IPS-NIHi7 (cell line): ENCODE data around the gene SLC1A2.

Experiments used
- DNase-seq: peaks from one replicate; pipeline ENCODE4 v3.0.0; 2012; ENCODE audit warnings: mixed read lengths; ENCODE audit errors: extremely low spot score

The SLC1A2 gene

DNA sequence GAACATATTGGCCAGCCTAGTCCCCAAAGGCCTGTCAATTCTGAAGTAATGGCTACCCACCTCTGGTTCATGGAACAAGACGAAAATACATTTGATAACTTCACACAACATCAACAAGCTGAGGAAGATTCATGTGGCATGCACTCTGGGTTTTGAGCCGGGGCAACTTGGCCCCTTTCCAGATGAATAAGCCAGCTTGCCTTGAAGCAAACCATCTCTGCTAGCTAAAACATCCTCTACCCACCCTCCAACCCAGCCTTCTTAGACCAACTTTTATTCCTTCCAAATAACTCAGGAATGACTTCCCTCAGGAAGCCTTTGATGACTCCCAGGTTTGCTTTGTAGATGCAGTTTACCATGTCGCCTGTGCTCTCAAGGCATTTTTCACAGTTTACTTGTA lies 94.4 kb downstream of the SLC1A2 start:
- no peak for DNase-seq

GRCh38 chr11:35324183-35324886 lies 95.0 kb downstream of the SLC1A2 start:
- no peak for DNase-seq

- no peak for DNase-seq
Measured at GRCh38 chr11:35323076-35323868, 96.1 kb downstream of the SLC1A2 start.

DNA sequence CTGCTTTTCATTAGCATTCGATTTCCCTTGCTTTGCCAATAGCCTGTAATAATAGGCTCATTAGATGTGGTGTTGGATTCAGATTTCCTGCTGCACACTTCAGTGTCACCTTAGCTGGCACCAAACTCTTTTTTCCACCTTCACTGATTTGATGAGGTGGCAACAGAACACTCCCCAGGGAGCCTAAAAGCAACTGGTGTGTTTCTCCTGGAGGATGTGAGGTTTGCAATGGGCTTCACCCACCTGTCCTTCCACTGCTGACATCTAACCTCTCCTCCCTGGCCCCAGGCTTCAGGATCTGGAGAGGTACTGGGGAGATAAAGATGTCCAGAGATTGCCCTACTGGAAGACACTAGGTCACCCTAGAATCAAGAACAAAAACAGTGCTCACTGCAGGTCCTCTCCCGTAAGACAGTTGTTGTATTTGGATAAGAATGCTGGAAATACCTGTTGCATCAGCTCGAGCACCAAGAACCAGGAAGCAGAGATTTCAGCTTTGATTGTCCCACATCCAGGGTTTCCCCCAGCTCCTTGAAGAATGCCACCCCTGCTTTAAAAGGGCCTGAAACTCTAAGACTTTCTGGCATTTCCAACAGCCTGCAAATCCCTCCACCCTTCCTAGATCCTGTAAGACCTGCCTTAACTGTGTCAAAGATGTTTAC lies 96.9 kb downstream of the SLC1A2 start:
- no peak for DNase-seq

DNA sequence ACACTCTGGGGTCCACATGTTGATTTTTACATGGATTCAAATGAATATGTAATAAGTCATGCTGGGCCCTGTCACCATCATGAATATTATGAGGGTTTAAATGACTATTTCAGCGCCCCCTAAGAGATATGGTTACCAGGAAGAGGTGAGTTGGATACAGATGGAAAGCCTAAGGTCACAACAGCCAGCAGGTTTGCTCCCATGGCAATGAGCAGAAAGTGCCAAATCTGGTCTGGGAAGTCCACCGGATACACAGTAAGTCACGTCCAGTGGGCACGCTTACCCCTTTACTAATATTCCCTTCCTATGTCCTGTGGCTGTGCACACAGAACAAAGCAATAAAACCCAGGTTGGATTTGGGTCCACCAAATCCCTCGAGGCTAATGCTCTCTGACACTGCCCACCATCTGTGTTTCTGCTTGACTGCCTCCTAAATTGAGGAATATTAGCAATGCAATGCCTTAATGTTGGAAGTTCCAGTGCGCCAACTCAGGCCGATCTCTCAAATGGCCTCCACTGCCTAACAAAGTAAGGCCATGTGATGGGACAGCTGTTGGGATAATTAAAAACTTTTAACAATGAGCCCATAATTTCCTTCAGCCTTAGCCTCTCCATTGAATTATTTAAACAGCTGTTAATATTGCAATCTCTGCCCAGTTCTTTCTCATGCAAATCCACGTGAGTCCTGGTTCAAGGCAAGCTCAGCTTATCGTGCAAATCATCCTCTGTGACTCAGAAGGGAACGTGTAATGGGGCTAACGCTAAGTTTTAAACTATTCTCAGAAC lies 97.6 kb downstream of the SLC1A2 start:
- no peak for DNase-seq

- DNase-seq = no peak
Measured at GRCh38 chr11:35321111-35321510, 98.2 kb downstream of the SLC1A2 start.

DNA sequence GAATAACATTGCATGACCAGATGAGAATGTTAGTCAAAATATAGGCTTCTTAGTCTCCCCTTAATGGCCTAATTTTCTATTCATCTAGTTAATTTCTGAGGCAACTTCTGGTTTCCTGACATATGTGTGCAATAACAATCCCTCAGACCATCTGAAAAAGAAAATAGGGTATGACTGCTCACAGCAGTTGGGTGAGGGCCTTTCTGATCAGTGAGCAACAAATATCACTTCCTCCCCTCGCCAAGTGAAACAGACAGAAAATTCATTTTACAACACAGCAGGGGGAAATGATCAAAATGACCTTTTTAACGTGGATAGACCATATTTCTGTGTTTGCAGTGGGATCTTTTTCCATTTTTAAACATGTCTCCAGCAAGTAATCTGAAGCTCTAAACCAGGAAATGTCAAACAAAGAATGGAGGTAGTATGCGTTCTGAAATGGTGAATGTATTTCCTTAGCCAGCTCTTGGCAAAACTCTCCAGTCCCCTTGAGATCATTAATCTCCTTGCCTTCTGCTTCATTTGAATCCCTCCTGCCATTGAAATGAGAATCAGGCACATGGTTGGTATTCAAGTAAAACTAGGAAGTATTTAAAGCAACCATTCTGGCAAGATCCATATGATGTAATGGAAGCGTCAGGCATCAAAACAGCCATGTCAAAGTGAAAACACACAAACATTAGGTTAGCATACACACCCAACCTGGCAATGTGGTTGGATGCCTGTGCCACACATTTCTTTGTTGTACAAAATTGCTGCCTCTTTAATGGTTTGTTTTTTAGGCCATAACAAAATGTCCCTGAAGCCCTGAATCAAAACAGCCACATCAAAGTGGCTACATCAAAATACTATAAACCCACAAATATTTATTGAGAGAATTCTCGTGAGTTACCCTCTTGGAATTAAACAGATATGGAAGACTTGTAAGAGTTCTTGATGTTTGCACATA lies 100.1 kb downstream of the SLC1A2 start:
- DNase-seq = no peak

GRCh38 chr11:35318309-35318708 lies 101.0 kb downstream of the SLC1A2 start:
- DNase-seq = no peak

GRCh38 chr11:35317253-35317652 lies 102.1 kb downstream of the SLC1A2 start:
- no peak for DNase-seq

GRCh38 chr11:35316161-35316560 lies 103.2 kb downstream of the SLC1A2 start:
- DNase-seq = no peak

DNA sequence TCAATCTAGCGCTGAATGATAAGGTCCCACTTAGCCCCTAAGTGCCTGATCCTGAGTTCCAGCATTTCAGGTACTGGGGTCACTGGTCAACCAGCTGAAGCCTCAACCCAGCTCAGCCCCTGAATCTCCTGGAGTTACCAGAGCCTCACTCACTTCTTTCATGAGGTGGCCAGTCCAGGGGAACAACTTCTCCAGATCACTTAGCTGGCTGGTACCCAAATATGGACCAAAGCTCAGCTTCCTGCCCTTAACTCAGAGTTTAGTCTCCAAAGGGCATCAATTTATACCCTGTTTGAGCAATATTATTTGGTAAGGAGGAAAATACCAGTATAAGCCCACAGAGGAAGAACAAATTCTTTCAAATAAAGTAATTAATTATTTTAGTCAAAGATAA lies 105.6 kb downstream of the SLC1A2 start:
- DNase-seq = no peak

- no peak for DNase-seq
Measured at GRCh38 chr11:35313066-35313759, 106.1 kb downstream of the SLC1A2 start.

DNA sequence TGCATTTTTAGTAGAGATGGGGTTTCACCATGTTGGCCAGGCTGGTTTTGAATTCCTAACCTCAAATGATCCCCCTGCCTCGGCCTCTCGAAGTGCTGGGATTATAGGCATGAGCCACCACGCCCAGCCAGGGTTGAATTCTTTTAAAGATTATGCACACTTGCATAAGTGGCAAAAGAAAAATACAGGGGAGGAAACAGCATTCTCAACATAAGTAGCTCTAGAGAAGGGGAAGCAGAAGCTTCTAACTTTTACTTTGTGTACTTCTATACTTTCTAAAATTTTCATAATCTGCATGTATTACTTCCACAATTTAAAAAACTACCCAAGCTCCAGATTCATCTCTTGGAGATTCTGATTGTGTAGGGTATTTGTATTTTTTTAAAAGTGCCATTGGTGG lies 108.0 kb downstream of the SLC1A2 start:
- DNase-seq = no peak

DNA sequence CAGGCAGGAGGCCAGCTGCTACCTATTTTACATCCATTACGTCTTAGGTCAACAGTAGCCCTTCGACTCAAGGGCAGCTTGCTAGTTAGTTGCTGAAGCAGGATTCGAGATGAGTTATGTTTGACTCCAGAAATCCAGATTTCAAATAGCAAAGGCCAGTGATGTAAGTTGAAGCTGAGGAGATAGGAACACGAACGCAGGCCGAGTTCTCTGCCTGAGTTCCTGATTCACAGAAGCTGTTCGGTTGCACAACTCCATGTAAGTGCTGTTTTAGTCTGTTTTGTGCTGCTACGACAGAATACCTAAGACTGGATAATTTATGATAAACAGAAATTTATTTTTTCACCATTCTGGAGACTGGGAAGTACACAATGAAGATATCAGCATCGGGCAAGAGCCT lies 111.2 kb downstream of the SLC1A2 start:
- DNase-seq = no peak

DNA sequence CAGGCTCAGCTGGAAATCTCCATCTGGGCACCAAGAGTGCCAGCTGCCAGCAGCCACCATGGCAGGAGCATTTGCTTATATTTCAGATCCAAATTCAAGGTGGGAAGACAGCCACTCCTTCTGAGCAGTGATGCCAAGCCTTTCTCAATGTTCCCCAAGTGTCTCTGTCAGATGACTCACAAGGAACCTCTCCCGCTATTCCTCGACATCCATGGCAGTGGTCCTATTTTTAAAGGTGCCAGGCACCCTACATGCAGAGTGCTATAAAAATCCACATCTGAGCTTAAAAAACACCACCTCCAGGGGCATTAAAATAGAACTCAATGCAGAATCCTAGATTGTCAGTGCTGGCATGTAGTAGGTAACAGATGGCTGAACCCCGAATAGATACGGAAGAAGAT lies 112.1 kb downstream of the SLC1A2 start:
- no peak for DNase-seq

DNA sequence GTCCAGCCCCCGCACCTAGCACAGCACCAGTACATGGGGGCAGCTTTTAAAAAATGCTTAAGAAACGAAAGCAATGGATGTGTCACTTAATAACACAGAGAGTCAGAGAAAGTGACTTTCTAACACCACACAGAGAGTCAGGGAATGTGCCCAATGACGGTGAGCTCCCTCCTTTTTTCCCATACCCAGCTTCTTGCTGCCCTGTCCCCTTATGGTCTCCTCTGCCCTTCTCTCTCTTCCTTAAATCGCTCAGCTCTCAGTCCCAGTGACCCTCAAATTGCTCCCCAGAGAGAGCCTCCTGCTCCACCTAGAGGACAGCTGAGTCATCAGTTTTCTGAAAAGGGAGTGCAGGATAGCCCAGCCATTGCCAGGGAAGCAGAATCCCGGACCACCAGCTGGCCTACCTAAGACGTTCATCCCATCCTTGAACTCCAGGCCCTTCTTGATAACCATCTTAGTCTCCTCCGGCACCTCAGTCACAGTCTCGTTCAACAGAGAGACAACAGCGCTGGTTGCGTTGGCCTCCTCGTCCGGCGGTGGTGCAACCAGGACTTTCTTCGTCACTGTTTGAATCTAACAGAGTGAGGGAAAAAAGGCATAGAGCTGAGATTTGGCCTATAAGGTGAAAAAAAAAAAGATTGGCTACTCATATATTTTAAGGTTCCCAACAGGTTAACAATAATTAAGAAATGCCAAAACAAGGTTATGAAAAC lies 113.5 kb downstream of the SLC1A2 start:
- DNase-seq = peak; percentile 87

- DNase-seq = no peak
Measured at GRCh38 chr11:35304900-35305460, 114.4 kb downstream of the SLC1A2 start.

GRCh38 chr11:35304386-35304775 lies 115.0 kb downstream of the SLC1A2 start:
- peak; percentile 18 for DNase-seq
